Keratinocyte (primary cell): ENCODE measurements around the gene RGL1. TPM values are rescaled to one million over a fixed set of nuclear protein-coding genes. Genes with fewer than 3 reads are reported as not detected.

Experiments
- DNase-seq: peaks from one replicate; pipeline ENCODE4 v3.0.0-alpha.2; 2011; ENCODE audit warnings: low read depth, missing footprints, low spot score
- FAIRE-seq: peaks from 2 replicates; lab custom pipeline; 2011; peaks lifted over from hg19 to GRCh38; lab: Jason Lieb, UNC
- H2AFZ ChIP-seq: 2 replicates; pipeline ENCODE4 v1.6.0; 2012; ENCODE audit warnings: low read length, control low read depth, inconsistent platforms; ENCODE audit not compliant: control insufficient read depth
- H3K27ac ChIP-seq: 2 replicates; pipeline ENCODE4 v1.5.1; 2011; ENCODE audit warnings: low read length; ENCODE audit not compliant: control insufficient read depth, insufficient read depth
- H3K27me3 ChIP-seq: 3 replicates; pipeline ENCODE4 v1.6.0; 2011; ENCODE audit warnings: low read length; ENCODE audit not compliant: control insufficient read depth, insufficient read depth; ENCODE audit errors: extremely low read depth
- H3K36me3 ChIP-seq, 2 experiments: 2 replicates in 1 of 2; 3 replicates in 1 of 2; pipeline ENCODE4 v1.5.1; 2011; ENCODE audit warnings: low read length in 2 of 2, mild to moderate bottlenecking in 1 of 2; ENCODE audit not compliant: control insufficient read depth in 2 of 2, insufficient read depth in 2 of 2; ENCODE audit errors: extremely low read depth in 1 of 2
- H3K4me1 ChIP-seq: 3 replicates; pipeline ENCODE4 v1.5.1; 2011; ENCODE audit warnings: low read length; ENCODE audit not compliant: control insufficient read depth, insufficient read depth; ENCODE audit errors: extremely low read depth
- H3K4me2 ChIP-seq: 3 replicates; pipeline ENCODE4 v1.6.0; 2011; ENCODE audit warnings: low read depth, low read length; ENCODE audit not compliant: control insufficient read depth, insufficient read depth; ENCODE audit errors: extremely low read depth
- H3K4me3 ChIP-seq, 3 experiments: fragments of 200-600 bp in 1 of 3; sonication (generic) in 1 of 3; 2 replicates in 2 of 3; 3 replicates in 1 of 3; pipeline ENCODE4 v1.5.1; 2011 to 2016; ENCODE audit warnings: low read length in 3 of 3, mild to moderate bottlenecking in 3 of 3, control low read depth in 2 of 3, inconsistent platforms in 1 of 3, low read depth in 1 of 3, mixed read lengths in 1 of 3, mixed run types in 1 of 3, moderate library complexity in 1 of 3; ENCODE audit not compliant: control insufficient read depth in 2 of 3, insufficient read depth in 2 of 3; ENCODE audit errors: extremely low read depth in 1 of 3
- H3K79me2 ChIP-seq: 2 replicates; pipeline ENCODE4 v1.6.0; 2012; ENCODE audit warnings: low read length; ENCODE audit not compliant: control insufficient read depth, insufficient read depth
- H3K9ac ChIP-seq: 3 replicates; pipeline ENCODE4 v1.6.0; 2011; ENCODE audit warnings: low read length; ENCODE audit not compliant: control insufficient read depth, insufficient read depth; ENCODE audit errors: extremely low read depth
- H3K9me1 ChIP-seq: 3 replicates; pipeline ENCODE4 v1.6.0; 2011; ENCODE audit warnings: low read length; ENCODE audit not compliant: control insufficient read depth, insufficient read depth; ENCODE audit errors: extremely low read depth
- H3K9me3 ChIP-seq: 2 replicates; pipeline ENCODE4 v1.5.1; 2012; ENCODE audit warnings: low read depth, low read length; ENCODE audit not compliant: control insufficient read depth
- H4K20me1 ChIP-seq: 3 replicates; pipeline ENCODE4 v1.6.0; 2011; ENCODE audit warnings: low read length; ENCODE audit not compliant: control insufficient read depth, insufficient read depth; ENCODE audit errors: extremely low read depth
- CTCF ChIP-seq, 3 experiments: IDR thresholded peaks in 1 of 3; conservative IDR thresholded peaks in 1 of 3; optimal IDR thresholded peaks in 1 of 3; 2 replicates in 2 of 3; 3 replicates in 1 of 3; pipeline versions ENCODE3 to v1.5.1; 2011; ENCODE audit warnings: low read length in 3 of 3, mild to moderate bottlenecking in 3 of 3, moderate library complexity in 2 of 3, control low read depth in 1 of 3, inconsistent platforms in 1 of 3; ENCODE audit not compliant: insufficient read depth in 2 of 3; ENCODE audit errors: extremely low read depth in 1 of 3
- EZH2 ChIP-seq: IDR thresholded peaks from one replicate; pipeline ENCODE4 v1.6.1; 2012; ENCODE audit warnings: inconsistent platforms, mild to moderate bottlenecking, low read length, moderate library complexity
- dilution Hi-C: fragments of 300-500 bp; cut with MboI; formaldehyde crosslinking; loops from one replicate; pipeline ENCODE4 v1.7.0; 2020; ENCODE audit warnings: low sequenced_read_pairs; ENCODE audit not compliant: extremely low pct_ligation_motif_present
- polyA plus RNA-seq, 5 experiments: library from polyadenylated mRNA; depleted of rRNA in 3 of 5; stranded (reverse) in 3 of 5; stranded (forward) in 1 of 5; unstranded in 1 of 5; fragments of >200 nt; gene quantifications; 1 replicate in 1 of 5; 2 replicates in 3 of 5; 3 replicates in 1 of 5; pipeline versions ENCODE4 v1.2.1 to v1.2.3, GENCODE V29; 2011 to 2012; ENCODE audit warnings: missing spikeins in 2 of 5, low read depth in 1 of 5, low replicate concordance in 1 of 5

RGL1 gene
- polyA plus RNA-seq, 1 donor (not counting 4 experiments of a cell fraction or from before 2014, with no cell fraction given), result 1.2 TPM

GRCh38 chr1:183894290-183894565, 89.3 kb downstream of the RGL1 start:
- no peaks in the 10 kb centered on the region for H3K36me3 ChIP-seq
- H3K9me1 ChIP-seq, result no peaks in the 10 kb centered on the region

GRCh38 chr1:183896466-183897048, 91.6 kb downstream of the RGL1 start:
- no peak overlapping the region for H2AFZ ChIP-seq
- no peak overlapping the region for H3K27ac ChIP-seq
- TF ChIP-seq EZH2 (no peak), CTCF (optimal IDR thresholded peaks at IDR 0.05 in 1 of 3, IDR thresholded peaks at IDR 0.05 in 1 of 3, conservative IDR thresholded peaks at IDR 0.05 in 1 of 3; ENCODE audit: extremely low read depth in 1 of 3, insufficient read depth in 2 of 3, low read length in 3 of 3) (no peak)
- no peaks in the 10 kb centered on the region for H3K9me3 ChIP-seq
- H3K9me1 ChIP-seq, result no peaks in the 10 kb centered on the region
- H3K9ac ChIP-seq, result no peak overlapping the region
- no peak overlapping the region for H3K4me3 ChIP-seq
- H3K4me2 ChIP-seq, result no peak overlapping the region
- dilution Hi-C loops, result no loop called here
- no peaks in the 10 kb centered on the region for H3K4me1 ChIP-seq
- H3K27me3 ChIP-seq, result no peaks in the 10 kb centered on the region
- no peaks in the 10 kb centered on the region for H4K20me1 ChIP-seq
- FAIRE-seq (no peak), DNase-seq (no peak)
- no peaks in the 10 kb centered on the region for H3K79me2 ChIP-seq
- no peaks in the 10 kb centered on the region for H3K36me3 ChIP-seq

More at GRCh38 chr1:183894290-183894565, 89.3 kb downstream of the RGL1 start:
- Histone ChIP-seq H3K9me3 (no peaks in the 10 kb centered on the region), H3K4me3 (no peak overlapping the region), H3K9ac (no peak overlapping the region), H3K4me1 (no peaks in the 10 kb centered on the region), H3K27ac (no peak overlapping the region), H4K20me1 (no peaks in the 10 kb centered on the region), H3K79me2 (no peaks in the 10 kb centered on the region), H3K4me2 (no peak overlapping the region), H2AFZ (no peak overlapping the region), H3K27me3 (no peaks in the 10 kb centered on the region)
- FAIRE-seq, result no peak
- TF ChIP-seq EZH2, result no peak
- TF ChIP-seq CTCF (optimal IDR thresholded peaks at IDR 0.05 in 1 of 3, IDR thresholded peaks at IDR 0.05 in 1 of 3, conservative IDR thresholded peaks at IDR 0.05 in 1 of 3; ENCODE audit: extremely low read depth in 1 of 3, insufficient read depth in 2 of 3, low read length in 3 of 3), result no peak
- dilution Hi-C loops, result no loop called here
- no peak for DNase-seq
